Mesodermal cell (in vitro differentiated cells): ENCODE measurements around the gene SLC25A23.
A peak's percentile ranks its signal among the peaks of the same experiment; 100 is the strongest.

Experiments
- H3K27ac ChIP-seq: 2 replicates; pipeline ENCODE4 v1.7.0; 2013; ENCODE audit warnings: mild to moderate bottlenecking, low read depth, low read length, moderate library complexity; ENCODE audit not compliant: severe bottlenecking
- H3K36me3 ChIP-seq: 2 replicates; pipeline ENCODE4 v1.7.1; 2013; ENCODE audit warnings: mild to moderate bottlenecking, low read length, moderate library complexity; ENCODE audit not compliant: control insufficient read depth, insufficient read depth
- H3K4me1 ChIP-seq: one replicate; pipeline ENCODE4 v1.7.1; 2013; ENCODE audit warnings: mild to moderate bottlenecking, low read length; ENCODE audit not compliant: insufficient read depth, control insufficient read depth, poor library complexity, severe bottlenecking
- H3K4me3 ChIP-seq: 2 replicates; pipeline ENCODE4 v1.7.0; 2013; ENCODE audit warnings: low read length, control low read depth, mild to moderate bottlenecking; ENCODE audit not compliant: insufficient read depth, poor library complexity, severe bottlenecking; ENCODE audit errors: extremely low read depth
- H3K9me3 ChIP-seq: 2 replicates; pipeline ENCODE4 v1.7.1; 2013; ENCODE audit warnings: mild to moderate bottlenecking, low read length, moderate library complexity; ENCODE audit not compliant: control insufficient read depth
- WGBS, 2 experiments: methylation state at CpG; one replicate each; pipeline ENCODE4 v1.1.5; 2013; ENCODE audit warnings: missing lambda C conversion rate in 2 of 2; ENCODE audit not compliant: insufficient coverage in 2 of 2; 5-methylcytosine and 5-hydroxymethylcytosine counted together

The SLC25A23 gene

GRCh38 chr19:6421075-6422014 lies 38.2 kb downstream of the SLC25A23 start:
- WGBS, 2 experiments: 90 to 93% methylated on average over 13 to 19 of the region's 20 CpGs
- peaks cover 13% of the 10 kb centered on the region for H3K4me1 ChIP-seq
- peaks cover 7% of the 10 kb centered on the region for H3K9me3 ChIP-seq
- H3K27ac ChIP-seq: peak overlapping the region; percentile 5
- peaks cover 66% of the 10 kb centered on the region for H3K36me3 ChIP-seq
- no peak overlapping the region for H3K4me3 ChIP-seq

GRCh38 chr19:6418562-6418932 lies 41.0 kb downstream of the SLC25A23 start:
- H3K4me3 ChIP-seq: no peak overlapping the region
- peaks cover 89% of the 10 kb centered on the region for H3K36me3 ChIP-seq
- no peak overlapping the region for H3K27ac ChIP-seq
- no peaks in the 10 kb centered on the region for H3K9me3 ChIP-seq
- H3K4me1 ChIP-seq: peaks cover 13% of the 10 kb centered on the region
- 93 to 97% methylated on average over 18 to 19 of the region's 19 CpGs for WGBS, 2 experiments

GRCh38 chr19:6417713-6418561 lies 41.7 kb downstream of the SLC25A23 start:
- no peak overlapping the region for H3K27ac ChIP-seq

GRCh38 chr19:6416658-6417405 lies 42.8 kb downstream of the SLC25A23 start:
- no peak overlapping the region for H3K4me3 ChIP-seq
- H3K9me3 ChIP-seq: no peaks in the 10 kb centered on the region
- WGBS, 2 experiments: 96 to 98% methylated on average over 21 to 25 of the region's 29 CpGs
- H3K4me1 ChIP-seq: no peaks in the 10 kb centered on the region
- no peak overlapping the region for H3K27ac ChIP-seq
- H3K36me3 ChIP-seq: peaks cover 89% of the 10 kb centered on the region

More at GRCh38 chr19:6417713-6418561, 41.7 kb downstream of the SLC25A23 start:
- WGBS, 2 experiments: 94 to 95% methylated on average over 30 to 32 of the region's 33 CpGs
- peaks cover 94% of the 10 kb centered on the region for H3K36me3 ChIP-seq
- H3K4me1 ChIP-seq: peaks cover 9% of the 10 kb centered on the region
- H3K9me3 ChIP-seq: no peaks in the 10 kb centered on the region
- H3K4me3 ChIP-seq: no peak overlapping the region

GRCh38 chr19:6415591-6416190 lies 43.9 kb downstream of the SLC25A23 start:
- Histone ChIP-seq H3K4me1 (no peaks in the 10 kb centered on the region), H3K4me3 (no peak overlapping the region), H3K27ac (no peak overlapping the region), H3K9me3 (no peaks in the 10 kb centered on the region), H3K36me3 (peaks cover 82% of the 10 kb centered on the region)
- WGBS, 2 experiments: 92 to 96% methylated on average over 19 to 32 of the region's 32 CpGs

- Histone ChIP-seq H3K27ac (no peak overlapping the region), H3K9me3 (no peaks in the 10 kb centered on the region), H3K4me1 (no peaks in the 10 kb centered on the region), H3K36me3 (peaks cover 75% of the 10 kb centered on the region), H3K4me3 (no peak overlapping the region)
- WGBS, 2 experiments: 96 to 98% methylated on average over 36 to 43 of the region's 47 CpGs
Observed at GRCh38 chr19:6414793-6415590, 44.6 kb downstream of the SLC25A23 start.

- Histone ChIP-seq H3K4me1 (no peaks in the 10 kb centered on the region), H3K4me3 (no peak overlapping the region), H3K9me3 (no peaks in the 10 kb centered on the region), H3K36me3 (peaks cover 65% of the 10 kb centered on the region), H3K27ac (no peak overlapping the region)
- WGBS, 2 experiments: 87% methylated on average over 30 of the region's 42 CpGs
Observed at GRCh38 chr19:6413721-6414643, 45.6 kb downstream of the SLC25A23 start.

- Histone ChIP-seq H3K27ac (no peak overlapping the region), H3K4me3 (no peak overlapping the region), H3K9me3 (no peaks in the 10 kb centered on the region), H3K36me3 (peaks cover 58% of the 10 kb centered on the region), H3K4me1 (no peaks in the 10 kb centered on the region)
- no CpG with 5 or more reads among the region's 10 CpGs for WGBS, 2 experiments
Observed at GRCh38 chr19:6413291-6413690, 46.3 kb downstream of the SLC25A23 start.
